BE2C (cell line): ENCODE measurements around the gene NACAD. TPM values are rescaled to one million over a fixed set of nuclear protein-coding genes. Genes with fewer than 3 reads are reported as not detected.

Source experiments
- DNase-seq: peaks from one replicate; pipeline ENCODE4 v3.0.0-alpha.2; 2020
- H3K27me3 ChIP-seq: fragments of 250-450 bp; sonication (Bioruptor Pico); 2 replicates; pipeline ENCODE4 v1.5.1; 2020; ENCODE audit warnings: mild to moderate bottlenecking
- H3K36me3 ChIP-seq: fragments of 250-450 bp; sonication (Bioruptor Pico); 2 replicates; pipeline ENCODE4 v1.5.1; 2020; ENCODE audit warnings: mild to moderate bottlenecking
- H3K4me1 ChIP-seq: fragments of 250-450 bp; sonication (Bioruptor Pico); 2 replicates; pipeline ENCODE4 v1.5.1; 2020
- H3K4me3 ChIP-seq: 2 replicates; pipeline ENCODE4 v1.5.1; 2011; ENCODE audit warnings: low read depth, low read length
- H3K9me3 ChIP-seq: fragments of 250-450 bp; sonication (Bioruptor Pico); 2 replicates; pipeline ENCODE4 v1.5.1; 2020
- CTCF ChIP-seq: IDR thresholded peaks from 2 replicates; pipeline ENCODE4 v1.5.1; 2012; ENCODE audit warnings: mild to moderate bottlenecking, low read depth, low read length
- polyA plus RNA-seq: library from polyadenylated mRNA; unstranded; fragments of >200 nt; gene quantifications from one replicate; pipeline ENCODE4 v1.2.1, GENCODE V29; 2012; ENCODE audit warnings: low read depth, missing spikeins; ENCODE audit not compliant: insufficient read length, insufficient read depth

The NACAD gene, protein sequence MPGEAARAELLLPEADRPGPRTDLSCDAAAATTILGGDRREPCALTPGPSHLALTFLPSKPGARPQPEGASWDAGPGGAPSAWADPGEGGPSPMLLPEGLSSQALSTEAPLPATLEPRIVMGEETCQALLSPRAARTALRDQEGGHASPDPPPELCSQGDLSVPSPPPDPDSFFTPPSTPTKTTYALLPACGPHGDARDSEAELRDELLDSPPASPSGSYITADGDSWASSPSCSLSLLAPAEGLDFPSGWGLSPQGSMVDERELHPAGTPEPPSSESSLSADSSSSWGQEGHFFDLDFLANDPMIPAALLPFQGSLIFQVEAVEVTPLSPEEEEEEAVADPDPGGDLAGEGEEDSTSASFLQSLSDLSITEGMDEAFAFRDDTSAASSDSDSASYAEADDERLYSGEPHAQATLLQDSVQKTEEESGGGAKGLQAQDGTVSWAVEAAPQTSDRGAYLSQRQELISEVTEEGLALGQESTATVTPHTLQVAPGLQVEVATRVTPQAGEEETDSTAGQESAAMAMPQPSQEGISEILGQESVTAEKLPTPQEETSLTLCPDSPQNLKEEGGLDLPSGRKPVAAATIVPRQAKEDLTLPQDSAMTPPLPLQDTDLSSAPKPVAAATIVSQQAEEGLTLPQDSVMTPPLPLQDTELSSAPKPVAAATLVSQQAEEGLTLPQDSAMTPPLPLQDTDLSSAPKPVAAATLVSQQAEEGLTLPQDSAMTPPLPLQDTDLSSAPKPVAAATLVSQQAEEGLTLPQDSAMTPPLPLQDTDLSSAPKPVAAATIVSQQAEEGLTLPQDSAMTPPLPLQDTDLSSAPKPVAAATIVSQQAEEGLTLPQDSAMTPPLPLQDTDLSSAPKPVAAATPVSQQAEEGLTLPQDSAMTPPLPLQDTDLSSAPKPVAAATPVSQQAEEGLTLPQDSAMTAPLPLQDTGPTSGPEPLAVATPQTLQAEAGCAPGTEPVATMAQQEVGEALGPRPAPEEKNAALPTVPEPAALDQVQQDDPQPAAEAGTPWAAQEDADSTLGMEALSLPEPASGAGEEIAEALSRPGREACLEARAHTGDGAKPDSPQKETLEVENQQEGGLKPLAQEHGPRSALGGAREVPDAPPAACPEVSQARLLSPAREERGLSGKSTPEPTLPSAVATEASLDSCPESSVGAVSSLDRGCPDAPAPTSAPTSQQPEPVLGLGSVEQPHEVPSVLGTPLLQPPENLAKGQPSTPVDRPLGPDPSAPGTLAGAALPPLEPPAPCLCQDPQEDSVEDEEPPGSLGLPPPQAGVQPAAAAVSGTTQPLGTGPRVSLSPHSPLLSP (N-terminal part only)
- polyA plus RNA-seq, result 21.8 TPM

- no peaks in the 10 kb centered on the region for H3K27me3 ChIP-seq
- H3K36me3 ChIP-seq, result no peaks in the 10 kb centered on the region
- DNase-seq, result peak; percentile 65
- H3K9me3 ChIP-seq, result no peaks in the 10 kb centered on the region
- H3K4me3 ChIP-seq, result peak within 1 kb of the TSS; percentile 63
- H3K4me1 ChIP-seq, result 0 out of 2 replicates have a peak, but pooled peaks cover 2% of the 10 kb centered on the region
- TF ChIP-seq CTCF, result no peak
Measured at GRCh38 chr7:45088821-45089340, at the start of gene NACAD. NACAD (minus strand) TSS chr7:45088969; CDS start chr7:45088894, 75 bp downstream.

GRCh38 chr7:45136106-45137060 lies 47.6 kb upstream of the NACAD start:
- H3K4me1 ChIP-seq, result no peaks in the 10 kb centered on the region
- DNase-seq, result peak; percentile 55
- H3K27me3 ChIP-seq, result no peaks in the 10 kb centered on the region
- H3K9me3 ChIP-seq, result no peaks in the 10 kb centered on the region
- H3K4me3 ChIP-seq, result no peak overlapping the region
- TF ChIP-seq CTCF, result peak; percentile 94
- H3K36me3 ChIP-seq, result no peaks in the 10 kb centered on the region

- H3K27me3 ChIP-seq, result no peaks in the 10 kb centered on the region
- no peaks in the 10 kb centered on the region for H3K4me1 ChIP-seq
- H3K36me3 ChIP-seq, result no peaks in the 10 kb centered on the region
- no peak for DNase-seq
- H3K9me3 ChIP-seq, result no peaks in the 10 kb centered on the region
- no peak overlapping the region for H3K4me3 ChIP-seq
- TF ChIP-seq CTCF, result no peak
Measured at GRCh38 chr7:45133877-45134276, 45.1 kb upstream of the NACAD start.

- Histone ChIP-seq H3K4me1 (no peaks in the 10 kb centered on the region), H3K36me3 (no peaks in the 10 kb centered on the region), H3K4me3 (no peak overlapping the region), H3K9me3 (no peaks in the 10 kb centered on the region), H3K27me3 (no peaks in the 10 kb centered on the region)
- DNase-seq, result no peak
- TF ChIP-seq CTCF, result no peak
Measured at GRCh38 chr7:45133352-45133751, 44.6 kb upstream of the NACAD start.

- TF ChIP-seq CTCF, result no peak
- no peaks in the 10 kb centered on the region for H3K4me1 ChIP-seq
- no peaks in the 10 kb centered on the region for H3K36me3 ChIP-seq
- no peaks in the 10 kb centered on the region for H3K9me3 ChIP-seq
- H3K27me3 ChIP-seq, result no peaks in the 10 kb centered on the region
- no peak overlapping the region for H3K4me3 ChIP-seq
- no peak for DNase-seq
Measured at GRCh38 chr7:45132708-45133320, 44.0 kb upstream of the NACAD start.
